Upper lobe of left lung (tissue), 6 donors: Measurements from ENCODE around the gene DCPS. TPM values are rescaled to one million over a fixed set of nuclear protein-coding genes. Genes with fewer than 3 reads are reported as not detected.
"Not testable (repeated sequence)": the region's sequence is repeated elsewhere in the genome, so short reads cannot be mapped to it uniquely, and the experiment has no call there.

ENCODE experiments used
- ATAC-seq, 2 donors: fragments of 200-7000 bp; cut with Tn5 transposase; one replicate each; pipeline ENCODE4 v1.9.1; 2022; ENCODE audit warnings: mild to moderate bottlenecking in 2 of 2, moderate library complexity in 2 of 2; ENCODE audit not compliant: low FRiP score in 2 of 2
- DNase-seq, 2 donors: peaks; one replicate each; pipeline ENCODE4 v3.0.0-alpha.2; 2019 to 2020
- H3K27ac ChIP-seq, 4 donors: fragments of 200-600 bp; sonication (generic); one replicate each; pipeline ENCODE4 v1.5.1; 2016 to 2019
- H3K27me3 ChIP-seq, 4 donors: fragments of 200-600 bp; sonication (generic); one replicate each; pipeline ENCODE4 v1.5.1; 2017 to 2019
- H3K36me3 ChIP-seq, 4 donors: fragments of 200-600 bp; sonication (generic); one replicate each; pipeline ENCODE4 v1.5.1; 2016 to 2019
- H3K4me1 ChIP-seq, 4 donors: fragments of 200-600 bp; sonication (generic); one replicate each; pipeline ENCODE4 v1.5.1; 2018 to 2019
- H3K4me3 ChIP-seq, 4 donors: fragments of 200-600 bp; sonication (generic); one replicate each; pipeline ENCODE4 v1.5.1; 2017 to 2019; ENCODE audit warnings: mild to moderate bottlenecking in 2 of 4, moderate library complexity in 1 of 4
- H3K9me3 ChIP-seq, 4 donors: fragments of 200-600 bp; sonication (generic); one replicate each; pipeline ENCODE4 v1.5.1; 2018 to 2019
- EP300 ChIP-seq, 4 donors: sonication (generic); formaldehyde crosslinking; IDR thresholded peaks; one replicate each; pipeline ENCODE4 v1.5.1; 2017; ENCODE audit warnings: antibody characterized with exemption in 4 of 4, control low read depth in 2 of 4
- POLR2A ChIP-seq, 4 donors: fragments of 450-650 bp; IDR thresholded peaks; one replicate each; pipeline ENCODE4 v1.5.1; 2016 to 2017; ENCODE audit warnings: antibody characterized with exemption in 4 of 4, mild to moderate bottlenecking in 2 of 4
- POLR2AphosphoS5 ChIP-seq, 2 donors: sonication (generic); formaldehyde crosslinking; IDR thresholded peaks; one replicate each; pipeline ENCODE4 v1.5.1; 2017; ENCODE audit warnings: antibody characterized with exemption in 2 of 2
- WGBS, 2 donors: methylation state at CpG; one replicate each; pipeline ENCODE4 v1.1.5; 2017 to 2018; 5-methylcytosine and 5-hydroxymethylcytosine counted together
- total RNA-seq, 6 donors: library from RNA; depleted of rRNA in 4 of 6; stranded (reverse); fragments of >200 nt in 4 of 6; gene quantifications; one replicate each; pipeline versions ENCODE4 v1.1.0 to v1.2.1, GENCODE V29; 2016 to 2021
- TF ChIP-seq, protein P1 (sequence below), 6 experiments: fragments of 450-650 bp in 4 of 6; fragments of 200-600 bp in 2 of 6; sonication (generic) in 2 of 6; IDR thresholded peaks; one replicate each; pipeline ENCODE4 v1.5.1; 2016 to 2019; ENCODE audit warnings: antibody characterized with exemption in 6 of 6
- donor health status: DM: no; HTN: no; CAD: no; lungs with moderate emphysema.
- donor health status: DM: no; HTN: yes; CAD: no; lungs with severe emphysema.

Gene DCPS
- total RNA-seq, 6 donors from 2014 or later, result 6.3 to 21.4 (median 14.1) TPM

DNA sequence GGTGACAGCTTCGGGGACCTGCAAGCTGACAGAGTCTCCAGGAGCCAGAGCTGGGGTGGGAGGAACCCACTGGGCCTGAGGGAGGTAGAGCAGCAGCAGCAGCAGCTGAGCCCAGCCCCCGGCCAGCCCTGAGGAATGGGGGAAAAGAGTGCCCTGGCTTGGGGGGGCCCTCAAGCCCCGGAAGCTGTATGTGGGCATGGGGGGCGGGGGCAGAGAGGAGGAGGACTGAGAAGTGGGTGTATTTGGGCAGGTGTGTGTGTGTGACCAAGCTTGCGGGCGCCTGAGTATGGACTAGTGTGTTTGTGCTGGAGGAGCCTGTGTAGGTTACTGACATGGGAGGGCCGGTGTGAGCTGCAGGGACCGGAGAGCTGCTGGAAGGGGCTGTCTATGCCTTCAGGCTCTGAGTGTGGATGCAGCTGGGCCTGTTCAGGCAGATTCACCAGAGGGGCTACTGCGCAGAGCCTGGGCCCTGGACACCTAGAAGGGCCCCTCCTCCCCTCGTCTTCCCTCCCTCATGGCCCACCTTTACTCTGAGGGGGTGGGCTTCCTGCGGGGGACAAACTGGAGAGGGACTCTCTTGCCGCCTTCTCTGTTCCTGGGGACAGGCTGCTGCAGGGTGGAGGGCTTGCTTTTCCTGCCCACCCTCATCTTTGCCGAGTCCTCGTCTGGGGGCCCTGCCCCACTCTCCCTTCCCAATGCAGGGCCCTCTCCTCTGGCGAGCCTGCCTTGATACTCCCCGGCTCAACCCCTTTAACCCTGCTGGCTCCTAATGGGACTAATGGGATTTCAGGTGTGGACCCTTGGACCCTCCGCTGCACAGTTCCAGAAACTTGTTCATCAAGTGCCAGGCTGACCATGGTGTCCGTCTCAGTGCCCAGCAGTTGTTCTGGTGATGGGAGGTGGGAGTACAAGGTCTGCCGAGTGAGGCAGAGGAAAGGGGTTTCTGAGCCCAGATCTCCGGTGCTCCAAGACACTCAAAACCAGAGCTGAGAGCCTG is 79.8 kb downstream of the DCPS start:
- H3K36me3 ChIP-seq, result no peaks in the 10 kb centered on the region
- H3K27me3 ChIP-seq, result no peaks in the 10 kb centered on the region
- H3K4me3 ChIP-seq, result no peak overlapping the region
- H3K4me1 ChIP-seq, result peaks cover 12 to 23% (median 15%) of the 10 kb centered on the region in 4 donors
- TF ChIP-seq POLR2A (IDR thresholded peaks at IDR 0.05) (no peak), POLR2AphosphoS5 (IDR thresholded peaks at IDR 0.05) (no peak), EP300 (IDR thresholded peaks at IDR 0.05) (no peak)
- TF ChIP-seq, protein P1, sequence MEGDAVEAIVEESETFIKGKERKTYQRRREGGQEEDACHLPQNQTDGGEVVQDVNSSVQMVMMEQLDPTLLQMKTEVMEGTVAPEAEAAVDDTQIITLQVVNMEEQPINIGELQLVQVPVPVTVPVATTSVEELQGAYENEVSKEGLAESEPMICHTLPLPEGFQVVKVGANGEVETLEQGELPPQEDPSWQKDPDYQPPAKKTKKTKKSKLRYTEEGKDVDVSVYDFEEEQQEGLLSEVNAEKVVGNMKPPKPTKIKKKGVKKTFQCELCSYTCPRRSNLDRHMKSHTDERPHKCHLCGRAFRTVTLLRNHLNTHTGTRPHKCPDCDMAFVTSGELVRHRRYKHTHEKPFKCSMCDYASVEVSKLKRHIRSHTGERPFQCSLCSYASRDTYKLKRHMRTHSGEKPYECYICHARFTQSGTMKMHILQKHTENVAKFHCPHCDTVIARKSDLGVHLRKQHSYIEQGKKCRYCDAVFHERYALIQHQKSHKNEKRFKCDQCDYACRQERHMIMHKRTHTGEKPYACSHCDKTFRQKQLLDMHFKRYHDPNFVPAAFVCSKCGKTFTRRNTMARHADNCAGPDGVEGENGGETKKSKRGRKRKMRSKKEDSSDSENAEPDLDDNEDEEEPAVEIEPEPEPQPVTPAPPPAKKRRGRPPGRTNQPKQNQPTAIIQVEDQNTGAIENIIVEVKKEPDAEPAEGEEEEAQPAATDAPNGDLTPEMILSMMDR (IDR thresholded peaks at IDR 0.05), result no peak
- 87 to 93% methylated on average over 12 to 20 of the region's 20 CpGs for WGBS, 2 donors
- peak overlapping the region in 3 of 4 donors; percentile 4 to 52 (median 30) for H3K27ac ChIP-seq
- no peaks in the 10 kb centered on the region for H3K9me3 ChIP-seq
- DNase-seq (no peak), ATAC-seq (peak in 1 of 2 donors; percentile 2)

DNA sequence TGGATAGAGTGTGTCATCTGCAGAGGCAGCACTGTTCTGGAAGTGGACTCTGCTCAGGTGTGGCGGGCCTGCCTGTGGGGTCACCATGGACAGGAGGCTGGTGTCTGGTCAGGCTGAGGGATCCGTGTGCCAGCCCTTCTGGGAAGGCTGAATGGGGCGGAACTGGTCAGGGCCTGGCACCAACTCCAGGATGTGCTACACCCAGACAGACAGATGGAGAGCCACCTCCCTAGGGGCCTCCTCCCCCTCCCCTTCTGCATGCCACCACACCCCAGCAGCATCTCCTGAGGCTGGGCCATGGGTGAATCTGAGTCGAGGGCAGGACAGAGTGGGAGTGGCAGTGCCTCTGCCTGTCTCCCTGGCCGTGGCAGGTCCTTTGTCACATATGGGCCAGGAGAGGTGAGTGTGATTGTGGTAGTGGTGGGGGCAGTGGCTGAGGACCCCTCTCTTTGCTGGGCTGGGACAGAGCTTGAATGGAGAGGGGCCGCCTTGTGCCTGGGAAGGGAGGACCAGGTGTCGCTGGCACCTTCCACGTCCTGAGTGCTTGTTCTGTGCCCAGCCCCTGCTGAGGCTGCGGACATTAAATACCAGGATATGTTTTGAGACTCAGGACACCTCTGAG is 80.7 kb downstream of the DCPS start:
- DNase-seq, result no peak

DNA sequence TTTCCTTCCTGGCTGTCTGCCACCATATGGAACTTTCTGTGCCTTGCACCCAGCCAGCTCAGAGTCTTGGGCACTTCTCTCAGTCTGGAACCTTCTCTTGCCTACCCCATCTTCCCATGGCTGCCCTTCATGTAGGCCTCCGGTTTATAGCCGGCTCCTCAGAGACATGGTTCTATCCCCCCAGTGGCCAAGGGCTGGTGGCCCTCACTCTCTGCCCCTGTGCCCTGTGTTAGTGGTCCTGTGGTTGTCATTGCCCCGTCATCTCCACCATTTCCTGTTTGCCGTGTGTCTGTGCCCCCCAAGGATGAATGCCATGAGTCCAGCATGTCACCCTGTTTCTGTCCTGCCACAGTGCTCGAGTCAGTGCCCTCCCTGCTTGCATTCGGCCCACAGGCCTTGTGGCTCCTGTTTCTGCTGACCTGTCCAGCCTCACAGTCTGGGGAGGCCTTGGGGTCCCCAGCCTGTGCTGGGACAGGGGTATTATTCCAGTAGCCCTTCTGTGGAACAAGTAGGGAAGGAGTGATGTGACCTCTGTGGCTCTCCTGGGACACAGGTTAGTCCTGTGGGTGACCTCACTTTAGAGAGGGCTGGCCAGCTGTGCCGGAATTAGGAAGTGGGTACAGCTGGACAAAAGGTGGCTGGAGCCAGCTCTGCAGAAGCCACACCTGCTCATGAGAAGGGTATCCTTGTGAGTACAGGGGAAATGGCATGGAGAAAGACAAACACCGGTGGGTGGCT is 82.3 kb downstream of the DCPS start:
- Histone ChIP-seq H3K36me3 (no peaks in the 10 kb centered on the region), H3K4me1 (peaks cover 12 to 23% (median 15%) of the 10 kb centered on the region in 4 donors), H3K9me3 (no peaks in the 10 kb centered on the region), H3K4me3 (no peak overlapping the region), H3K27ac (peak overlapping the region; percentile 69 to 79 (median 73)), H3K27me3 (no peaks in the 10 kb centered on the region)
- TF ChIP-seq, protein P1 (IDR thresholded peaks at IDR 0.05), result no peak
- no peak for TF ChIP-seq POLR2A (IDR thresholded peaks at IDR 0.05)
- no peak for TF ChIP-seq EP300 (IDR thresholded peaks at IDR 0.05)
- TF ChIP-seq POLR2AphosphoS5 (IDR thresholded peaks at IDR 0.05), result no peak
- WGBS, 2 donors, result 64 to 65% methylated on average over 8 of the region's 8 CpGs
- ATAC-seq, result peak in 1 of 2 donors; percentile 16
- no peak for DNase-seq

More for the DNA sequence above, 80.7 kb downstream of the DCPS start:
- Histone ChIP-seq H3K9me3 (no peaks in the 10 kb centered on the region), H3K36me3 (no peaks in the 10 kb centered on the region), H3K4me3 (no peak overlapping the region), H3K27ac (peak overlapping the region in 1 of 4 donors; percentile 30), H3K27me3 (no peaks in the 10 kb centered on the region), H3K4me1 (peaks cover 12 to 23% (median 15%) of the 10 kb centered on the region in 4 donors)
- no peak for TF ChIP-seq POLR2A (IDR thresholded peaks at IDR 0.05)
- TF ChIP-seq, protein P1 (IDR thresholded peaks at IDR 0.05), result no peak
- TF ChIP-seq EP300 (IDR thresholded peaks at IDR 0.05), result no peak
- TF ChIP-seq POLR2AphosphoS5 (IDR thresholded peaks at IDR 0.05), result no peak
- no peak for ATAC-seq
- WGBS, 2 donors, result 86 to 100% methylated on average over 3 to 6 of the region's 9 CpGs

DNA sequence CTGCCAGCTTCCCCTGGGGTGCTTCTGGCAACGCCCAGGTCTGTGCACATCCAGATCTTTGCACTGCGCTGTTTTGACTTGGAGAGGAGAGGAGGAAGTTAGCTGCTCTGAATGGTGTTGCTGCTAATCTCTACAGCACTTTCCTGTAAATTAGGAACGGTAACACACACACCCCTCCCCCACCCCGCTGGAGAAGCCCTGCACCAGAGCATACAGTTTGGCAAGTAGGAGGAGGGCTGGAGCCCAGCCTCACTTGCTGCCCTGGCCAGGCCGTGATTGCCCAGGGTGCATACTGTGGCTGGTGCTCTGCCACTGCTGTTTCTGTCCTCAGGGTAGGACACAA is 82.8 kb downstream of the DCPS start:
- DNase-seq, result peak in 1 of 2 donors; percentile 78
- H3K9me3 ChIP-seq, H3K27me3 ChIP-seq, H3K36me3 ChIP-seq, H3K4me3 ChIP-seq: not testable (repeated sequence)
- ATAC-seq, result peak; percentile 28 to 58
- peak overlapping the region; percentile 69 to 79 (median 73) for H3K27ac ChIP-seq
- 17 to 25% methylated on average over 4 to 5 of the region's 5 CpGs for WGBS, 2 donors
- H3K4me1 ChIP-seq, result peaks cover 12 to 23% (median 17%) of the 10 kb centered on the region in 4 donors

DNA sequence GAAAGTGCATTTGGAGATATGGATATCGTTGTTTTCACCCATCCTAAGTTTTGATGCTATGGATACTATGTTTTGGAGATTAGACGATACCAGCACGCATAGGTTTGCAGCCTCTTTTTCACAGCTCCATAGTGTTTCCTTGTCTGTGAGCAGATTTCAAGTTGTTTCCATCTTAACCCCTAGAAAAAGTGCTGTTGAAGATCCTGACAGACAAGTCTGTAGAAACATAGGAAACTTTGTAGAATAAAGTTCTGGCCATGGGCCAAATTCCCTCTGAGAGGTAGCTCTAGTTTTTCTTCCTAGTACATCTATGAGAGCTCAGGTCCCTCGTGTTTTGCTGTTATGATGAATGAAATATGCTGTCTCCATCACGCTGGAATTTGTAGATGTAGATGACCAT is 84.0 kb downstream of the DCPS start:
- Histone ChIP-seq H3K9me3 (no peaks in the 10 kb centered on the region), H3K27ac (no peak overlapping the region), H3K27me3 (no peaks in the 10 kb centered on the region), H3K4me3 (no peak overlapping the region), H3K36me3 (no peaks in the 10 kb centered on the region), H3K4me1 (peaks cover 19 to 28% (median 21%) of the 10 kb centered on the region in 4 donors)
- ATAC-seq (no peak), DNase-seq (no peak)
- no peak for TF ChIP-seq POLR2A (IDR thresholded peaks at IDR 0.05)
- TF ChIP-seq, protein P1 (IDR thresholded peaks at IDR 0.05), result no peak
- no peak for TF ChIP-seq POLR2AphosphoS5 (IDR thresholded peaks at IDR 0.05)
- no peak for TF ChIP-seq EP300 (IDR thresholded peaks at IDR 0.05)
- WGBS, 2 donors, result 69 to 75% methylated on average over 5 of the region's 5 CpGs
